Middle frontal gyrus (tissue), 1 donor: ENCODE measurements around the gene GRIN3B.

Source experiments
- DNase-seq: peaks from one replicate; pipeline ENCODE4 v3.0.0-alpha.2; 2015; ENCODE audit warnings: low spot score; ENCODE audit errors: extremely low spot score

GRIN3B gene

GRCh38 chr19:990119-990571, 10.1 kb upstream of the GRIN3B start:
- DNase-seq = no peak

GRCh38 chr19:990746-991145, 9.5 kb upstream of the GRIN3B start:
- no peak for DNase-seq

- no peak for DNase-seq
These were observed 8.9 kb upstream of the GRIN3B start for GRCh38 chr19:991174-991931.

- DNase-seq = no peak
These were observed 8.1 kb upstream of the GRIN3B start for GRCh38 chr19:991932-992669.

- DNase-seq = no peak
These were observed 7.6 kb upstream of the GRIN3B start for GRCh38 chr19:992670-993055.

- no peak for DNase-seq
These were observed 6.8 kb upstream of the GRIN3B start for GRCh38 chr19:993361-993830.

DNA sequence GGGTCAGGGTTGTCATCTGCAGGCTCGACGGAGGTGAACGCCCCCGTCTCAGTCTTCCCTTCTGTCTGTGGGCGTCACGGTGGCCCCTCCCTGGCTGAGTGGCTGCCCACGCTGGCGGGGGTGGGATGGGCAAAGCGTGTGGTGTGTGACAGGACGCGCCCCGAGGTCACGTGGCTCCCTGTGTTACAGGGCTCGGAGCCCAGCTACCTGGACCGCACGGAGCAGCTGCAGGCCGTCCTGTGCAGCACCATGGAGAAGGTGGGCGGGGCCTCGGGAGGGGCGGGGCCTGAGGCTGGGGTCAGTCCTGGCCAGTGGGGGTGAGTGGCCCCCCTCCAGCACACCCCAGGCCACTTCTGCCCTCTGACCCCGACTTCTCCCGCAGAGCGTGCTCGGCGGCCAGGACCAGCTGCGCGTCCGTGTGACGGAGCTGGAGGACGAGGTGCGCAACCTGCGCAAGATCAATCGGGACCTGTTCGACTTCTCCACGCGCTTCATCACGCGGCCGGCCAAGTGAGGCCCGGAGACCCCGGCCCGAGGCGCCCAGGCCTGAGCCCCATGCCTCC, 6.3 kb upstream of the GRIN3B start:
- DNase-seq = no peak

DNA sequence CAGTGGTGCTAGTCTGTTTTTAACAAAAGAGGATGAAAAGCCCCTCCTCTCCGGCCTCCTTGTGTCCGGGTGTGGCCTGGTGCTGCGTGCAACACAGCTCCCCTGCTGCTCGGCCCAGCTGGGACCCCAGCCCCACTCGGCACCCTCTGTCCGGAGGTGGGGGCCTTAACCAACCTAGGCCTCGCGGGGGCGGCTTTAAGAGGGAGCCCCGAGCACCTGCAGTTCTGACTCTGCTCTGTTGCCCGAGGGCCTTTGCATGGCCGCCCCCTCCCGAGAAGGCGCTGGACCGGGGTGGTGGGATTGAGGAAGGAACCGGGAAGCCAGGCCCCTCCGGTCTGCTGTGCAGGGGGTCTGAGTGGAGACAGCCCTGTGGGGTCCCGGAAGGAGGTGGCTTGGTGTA, 5.7 kb upstream of the GRIN3B start:
- DNase-seq = no peak

DNA sequence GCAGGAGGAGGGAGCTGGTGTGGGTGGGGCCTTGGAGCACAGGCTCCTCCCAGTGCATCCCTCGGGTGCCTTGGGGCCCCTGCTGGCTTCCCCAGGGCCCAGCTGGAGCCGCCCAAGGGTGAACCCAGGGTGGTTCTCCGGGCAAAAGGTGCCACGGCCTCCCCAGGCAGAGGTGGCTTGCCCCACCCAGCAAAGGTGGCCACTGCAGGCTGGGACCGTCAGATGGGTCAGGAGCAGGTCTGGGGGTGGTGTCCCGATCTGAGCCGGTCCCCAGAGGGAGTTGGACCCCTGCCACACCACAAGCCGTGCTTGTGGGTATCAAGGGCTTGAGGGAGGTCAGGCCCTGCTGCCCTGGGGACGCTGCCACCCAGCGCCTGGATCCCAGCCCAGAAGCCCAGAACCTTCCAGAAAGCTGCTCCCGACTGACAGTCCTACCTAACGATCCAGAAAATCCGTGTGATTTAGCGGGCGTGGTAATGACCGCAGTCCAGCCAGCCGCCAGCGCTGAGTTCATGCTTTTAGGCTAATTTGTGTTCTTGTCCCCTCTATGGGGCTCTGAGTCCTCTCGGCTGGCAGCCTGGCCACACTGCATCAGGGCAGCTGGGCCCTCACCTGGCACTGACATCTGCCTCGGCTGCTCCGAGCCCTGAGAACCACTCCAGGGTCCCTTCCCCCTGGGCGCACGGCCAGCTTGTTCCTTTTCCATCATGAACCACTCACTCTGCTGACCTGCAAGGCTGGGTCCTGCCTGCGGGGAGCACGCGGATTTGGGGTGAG, 5.0 kb upstream of the GRIN3B start:
- DNase-seq = no peak

DNA sequence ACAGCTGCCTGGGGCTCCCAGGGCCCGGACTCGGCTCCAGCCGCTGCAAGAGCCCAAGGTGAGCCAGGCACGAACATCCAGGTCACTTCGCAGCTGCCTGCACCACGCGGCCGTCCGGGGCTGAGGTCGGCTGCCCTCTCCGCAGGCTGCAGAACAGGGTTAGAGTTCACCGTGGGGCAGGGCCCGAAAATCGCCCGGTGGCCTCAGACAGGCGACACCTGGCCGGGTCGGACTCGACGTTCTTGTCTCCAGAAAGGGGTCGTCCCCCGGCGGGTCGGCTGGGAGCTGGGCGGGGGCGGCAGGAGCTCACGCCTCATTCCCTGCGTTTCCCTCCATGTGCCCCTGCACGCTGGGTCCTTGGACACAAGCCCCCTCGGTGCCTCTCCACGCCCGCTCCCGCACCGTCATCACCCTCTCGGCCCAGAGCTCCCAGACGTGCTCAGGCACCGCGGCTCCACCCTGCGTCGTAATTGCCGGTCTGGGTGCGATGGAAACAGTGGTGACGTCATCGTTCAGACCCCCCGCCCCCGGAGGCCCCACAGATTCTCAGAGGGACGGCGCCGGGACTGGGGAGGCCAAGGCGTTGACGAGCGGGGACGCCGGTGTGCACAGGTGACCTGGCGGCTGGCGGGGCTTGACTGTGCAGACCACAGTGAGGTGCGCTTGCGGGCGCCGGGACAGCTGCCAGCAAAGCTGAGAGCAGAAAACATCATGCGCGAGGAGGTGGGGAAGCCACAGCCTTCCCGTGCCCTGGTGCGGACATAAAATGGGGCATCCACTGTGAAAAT, 4.0 kb upstream of the GRIN3B start:
- no peak for DNase-seq

GRCh38 chr19:998064-998463, 2.2 kb upstream of the GRIN3B start:
- DNase-seq = no peak

GRCh38 chr19:999379-999719, 870 bp upstream of the GRIN3B start:
- no peak for DNase-seq

GRCh38 chr19:1000591-1001537, 645 bp downstream of the GRIN3B start:
- DNase-seq = no peak

GRCh38 chr19:1001538-1002166, 1.4 kb downstream of the GRIN3B start:
- no peak for DNase-seq

DNA sequence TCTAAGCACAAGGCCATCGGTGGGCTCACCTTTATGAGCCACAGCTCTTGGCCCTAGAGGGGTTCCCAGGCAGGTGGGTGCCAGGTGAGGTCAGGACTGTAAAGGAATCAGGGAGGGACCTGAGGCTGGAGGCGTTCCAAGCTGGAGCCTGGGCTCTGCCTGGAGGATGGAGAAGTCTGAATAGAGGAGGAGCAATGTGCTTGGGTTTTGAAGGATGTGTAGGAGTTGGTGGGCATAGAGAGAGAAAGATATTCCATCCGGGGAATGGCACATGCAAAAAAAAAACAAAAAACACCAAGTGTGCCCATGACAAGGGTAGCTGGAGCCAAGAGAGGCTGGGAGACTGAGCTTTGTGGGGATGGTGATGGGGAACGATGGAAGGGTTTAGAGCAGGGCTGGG, 2.4 kb downstream of the GRIN3B start:
- DNase-seq = no peak

- DNase-seq = no peak
These were observed 3.1 kb downstream of the GRIN3B start for GRCh38 chr19:1003283-1003682.

GRCh38 chr19:1004204-1004802, 4.1 kb downstream of the GRIN3B start:
- no peak for DNase-seq

DNA sequence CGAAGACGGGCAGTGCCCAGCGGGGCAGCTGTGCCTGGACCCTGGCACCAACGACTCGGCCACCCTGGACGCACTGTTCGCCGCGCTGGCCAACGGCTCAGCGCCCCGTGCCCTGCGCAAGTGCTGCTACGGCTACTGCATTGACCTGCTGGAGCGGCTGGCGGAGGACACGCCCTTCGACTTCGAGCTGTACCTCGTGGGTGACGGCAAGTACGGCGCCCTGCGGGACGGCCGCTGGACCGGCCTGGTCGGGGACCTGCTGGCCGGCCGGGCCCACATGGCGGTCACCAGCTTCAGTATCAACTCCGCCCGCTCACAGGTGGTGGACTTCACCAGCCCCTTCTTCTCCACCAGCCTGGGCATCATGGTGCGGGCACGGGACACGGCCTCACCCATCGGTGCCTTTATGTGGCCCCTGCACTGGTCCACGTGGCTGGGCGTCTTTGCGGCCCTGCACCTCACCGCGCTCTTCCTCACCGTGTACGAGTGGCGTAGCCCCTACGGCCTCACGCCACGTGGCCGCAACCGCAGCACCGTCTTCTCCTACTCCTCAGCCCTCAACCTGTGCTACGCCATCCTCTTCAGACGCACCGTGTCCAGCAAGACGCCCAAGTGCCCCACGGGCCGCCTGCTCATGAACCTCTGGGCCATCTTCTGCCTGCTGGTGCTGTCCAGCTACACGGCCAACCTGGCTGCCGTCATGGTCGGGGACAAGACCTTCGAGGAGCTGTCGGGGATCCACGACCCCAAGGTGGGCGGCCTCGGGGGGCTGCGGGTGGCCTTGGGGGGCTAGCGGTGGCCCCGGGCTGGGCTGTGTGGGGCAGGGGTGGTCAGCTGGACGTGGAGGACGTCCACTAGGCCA, 4.8 kb downstream of the GRIN3B start:
- DNase-seq = no peak
